NCI-H446 treated with DMSO at 0.1 percent for 48 hours (cell line): ENCODE measurements around the gene ZNF587B.
"Not testable (repeated sequence)": the region's sequence is repeated elsewhere in the genome, so short reads cannot be mapped to it uniquely, and the experiment has no call there.

Experiments
- DNase-seq: peaks from one replicate; lab custom pipeline; 2025; lab: John Stamatoyannopoulos, UW

Gene ZNF587B

GRCh38 chr19:57872450-57872849 lies 42.4 kb downstream of the ZNF587B start:
- DNase-seq, result no peak

GRCh38 chr19:57873883-57874799 lies 44.0 kb downstream of the ZNF587B start:
- not testable (repeated sequence) for DNase-seq

GRCh38 chr19:57886046-57886445 lies 55.9 kb downstream of the ZNF587B start:
- DNase-seq, result no peak

GRCh38 chr19:57887195-57887941 lies 57.3 kb downstream of the ZNF587B start:
- no peak for DNase-seq

DNA sequence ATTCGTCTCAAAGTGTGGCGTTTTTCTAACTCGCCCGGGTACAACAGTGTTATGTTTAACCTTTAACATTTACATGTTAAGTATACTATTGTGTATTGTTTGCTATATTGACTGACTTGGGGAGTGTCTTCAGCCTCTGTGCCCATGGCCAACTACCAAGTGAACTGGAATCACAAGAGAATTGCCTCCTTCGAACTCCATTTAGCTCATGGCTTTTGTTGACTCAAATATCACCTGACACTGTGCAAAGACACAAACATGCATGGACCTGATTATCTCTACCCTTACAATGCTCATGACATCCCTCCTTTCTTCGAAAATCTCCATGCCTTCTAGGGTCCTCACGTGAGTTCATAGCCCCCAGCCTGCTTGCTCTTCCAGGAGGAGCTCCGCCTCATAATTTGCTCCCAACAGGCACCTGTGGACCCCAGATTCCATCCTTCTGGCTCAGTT lies 58.0 kb downstream of the ZNF587B start:
- no peak for DNase-seq

DNA sequence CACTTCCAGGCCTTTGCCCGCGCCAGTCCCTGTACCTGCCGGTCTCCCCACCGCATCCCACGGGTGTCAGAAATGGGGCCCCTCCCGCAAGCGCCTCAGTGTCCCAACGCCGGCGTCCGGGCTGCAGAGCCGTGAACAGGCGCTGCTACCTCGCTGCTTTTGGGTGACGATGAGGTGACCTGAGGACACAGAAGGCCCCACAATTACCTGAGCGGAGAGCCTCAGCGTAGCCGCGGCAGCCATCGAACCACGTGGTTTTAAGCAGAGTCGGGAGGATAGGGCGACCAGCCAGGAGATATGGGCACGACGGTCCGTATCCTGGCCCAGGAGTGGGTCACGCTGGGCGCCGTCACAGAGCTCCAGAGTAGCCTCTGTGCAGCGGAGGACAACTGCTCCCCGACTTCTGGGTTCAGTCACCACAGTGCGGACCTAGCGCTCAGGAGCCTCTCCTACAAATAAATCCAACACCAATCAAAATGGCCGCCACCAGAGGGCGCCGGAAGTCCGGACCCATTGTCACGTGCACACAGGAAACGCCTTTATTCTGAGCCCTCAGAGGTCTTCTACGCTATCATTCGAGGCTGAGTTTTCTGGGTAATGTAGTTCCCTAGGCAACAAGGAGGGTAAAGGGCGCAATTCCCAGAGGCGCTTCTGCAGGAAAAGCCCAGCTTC lies 58.6 kb downstream of the ZNF587B start, which contains the start of gene ZNF814:
Gene ZNF814 (minus strand): TSS at position 478 of the 672 bp plus-strand sequence. CDS start 235 bp downstream, at position 243.
- no peak for DNase-seq

DNA sequence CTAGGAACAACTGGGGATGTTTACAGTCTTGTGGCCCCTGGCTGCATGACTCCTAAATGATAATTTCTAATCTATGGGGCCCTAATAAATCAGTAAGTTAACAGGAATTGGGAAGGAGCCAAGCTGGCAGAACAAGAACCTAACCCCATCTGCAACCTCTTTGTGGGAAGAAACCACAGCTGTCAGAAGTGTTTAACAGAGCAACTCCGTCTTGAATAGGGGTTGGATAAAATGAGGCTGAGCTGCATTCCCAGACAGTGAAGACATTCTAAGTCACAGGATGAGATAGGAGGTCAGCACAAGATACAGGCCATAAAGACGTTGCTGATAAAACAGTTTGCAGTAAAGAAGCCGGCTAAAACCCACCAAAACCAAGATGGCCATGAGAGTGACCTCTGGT lies 60.6 kb downstream of the ZNF587B start:
- not testable (repeated sequence) for DNase-seq
